ENCODE data around the gene PPP1R15B.

Gene PPP1R15B

DNA sequence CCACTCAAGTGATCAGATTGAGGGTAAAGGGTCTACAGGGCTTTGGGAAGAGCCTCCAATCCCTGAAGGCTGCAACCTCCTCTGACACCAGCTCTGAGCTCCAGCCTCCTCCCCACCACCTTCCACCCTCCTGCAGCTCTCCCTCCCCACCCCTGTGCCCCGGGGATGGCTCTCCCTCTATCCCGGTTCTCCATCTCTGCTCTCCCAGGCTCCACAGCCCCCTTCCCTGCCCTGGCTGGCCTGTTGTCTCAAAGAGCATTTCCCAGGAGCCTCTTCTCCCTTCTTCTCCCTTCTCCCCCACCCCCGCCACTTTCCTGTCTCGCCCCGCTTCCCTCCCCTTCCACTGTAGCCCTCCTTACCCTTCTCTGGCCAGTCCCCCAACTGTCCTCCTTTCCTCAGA, 53.0 kb downstream of the PPP1R15B start:
- in situ Hi-C loops (cut with MboI; ENCODE audit: low pct_unique_long_range_greater_than_20kb, low sequenced_read_pairs): loop anchor here (25.0 kb wide), 1 partner anchor 196 kb away; the partner anchor contains the start of genes ETNK2 and REN
- no peak for DNase-seq

DNA sequence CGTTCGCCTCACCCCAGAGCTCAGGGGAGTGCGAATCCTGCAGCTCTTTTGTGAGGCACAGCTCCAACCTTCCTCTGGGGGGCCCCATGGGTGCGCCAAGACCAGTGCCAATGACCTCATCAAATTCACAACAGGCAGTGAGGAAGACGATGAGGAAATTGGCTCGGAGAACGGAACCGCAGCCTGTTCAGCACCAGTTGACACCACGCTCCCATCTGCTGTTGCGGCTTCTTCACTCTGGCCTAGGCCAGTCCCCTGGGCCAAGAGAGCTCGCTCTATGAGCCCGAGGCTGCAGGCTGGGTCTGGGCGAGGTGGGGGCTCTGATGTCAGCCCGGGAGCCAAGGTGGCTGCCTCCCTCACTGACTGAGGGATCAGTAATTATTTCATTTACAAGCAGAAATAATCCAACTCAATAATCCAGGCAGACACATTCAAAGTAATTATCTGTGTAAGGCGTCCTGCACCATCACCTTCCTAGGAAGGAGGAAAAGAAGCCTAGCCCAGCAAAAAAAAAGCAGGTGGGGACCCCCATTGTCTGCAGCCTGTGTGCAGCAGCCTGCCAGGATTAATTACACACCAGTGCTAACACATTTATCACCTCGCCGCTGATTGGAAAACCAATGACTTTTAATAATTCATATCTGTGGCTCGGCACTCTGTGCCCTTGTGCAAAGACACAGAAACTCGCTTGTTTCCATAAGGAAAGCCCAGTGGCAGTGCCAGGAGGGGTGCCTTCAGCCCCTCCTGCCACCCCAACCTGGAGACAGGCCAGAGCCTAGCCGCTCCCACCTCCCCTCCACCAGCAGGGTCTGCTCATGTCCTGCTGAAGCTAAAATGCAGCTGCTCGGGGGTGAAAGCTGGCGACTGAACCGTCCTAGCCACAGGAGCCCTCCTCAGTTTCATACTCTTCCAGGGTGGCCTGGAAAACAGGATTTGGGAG, 53.8 kb downstream of the PPP1R15B start:
- in situ Hi-C loops (cut with MboI; ENCODE audit: low pct_unique_long_range_greater_than_20kb, low sequenced_read_pairs): loop anchor here (25.0 kb wide), 1 partner anchor 196 kb away; the partner anchor contains the start of genes ETNK2 and REN
- peak; percentile 54 for DNase-seq

DNA sequence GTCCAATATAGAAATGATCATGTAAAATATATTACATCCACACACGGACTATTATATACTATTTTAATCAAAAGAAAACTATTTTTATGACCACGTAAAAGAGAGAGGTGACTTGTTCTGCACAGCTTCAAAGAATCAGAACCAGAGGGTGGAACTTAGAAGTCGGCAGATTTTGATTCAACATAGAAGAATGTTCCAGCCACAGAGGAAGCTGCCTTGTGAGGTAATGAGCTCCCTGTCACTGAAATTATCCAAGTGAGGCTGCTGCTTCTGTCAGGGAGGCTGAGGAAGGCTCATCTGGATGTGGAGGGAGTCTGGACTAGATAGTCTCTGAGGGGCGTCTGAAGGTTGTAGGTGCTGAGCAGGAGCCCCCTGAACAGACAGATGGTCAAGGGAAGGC, 54.6 kb downstream of the PPP1R15B start:
- DNase-seq: no peak
- in situ Hi-C loops (cut with MboI; ENCODE audit: low pct_unique_long_range_greater_than_20kb, low sequenced_read_pairs): loop anchor here (25.0 kb wide), 1 partner anchor 195 kb away; the partner anchor contains the start of genes ETNK2 and REN

DNA sequence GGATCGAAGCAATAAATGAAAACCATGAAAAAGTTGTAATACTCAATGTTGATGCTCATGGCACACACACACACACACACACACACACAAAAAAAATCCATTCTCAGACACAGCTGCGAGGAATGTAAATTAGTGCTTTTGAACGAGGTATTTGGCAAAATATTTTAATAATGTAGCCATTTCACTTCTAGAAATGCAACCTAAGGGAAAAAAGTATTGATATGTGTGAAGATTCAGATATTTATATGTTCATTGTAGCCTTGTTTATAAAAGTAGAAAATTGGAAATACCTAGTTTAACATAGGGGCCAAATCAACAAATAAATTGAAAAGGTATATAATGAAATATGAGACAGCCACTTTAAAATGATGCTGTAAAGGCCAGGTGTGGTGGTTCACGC, 55.7 kb downstream of the PPP1R15B start:
- in situ Hi-C loops (cut with MboI; ENCODE audit: low pct_unique_long_range_greater_than_20kb, low sequenced_read_pairs): loop anchor here (25.0 kb wide), 1 partner anchor 194 kb away; the partner anchor contains the start of genes ETNK2 and REN
- no peak for DNase-seq

DNA sequence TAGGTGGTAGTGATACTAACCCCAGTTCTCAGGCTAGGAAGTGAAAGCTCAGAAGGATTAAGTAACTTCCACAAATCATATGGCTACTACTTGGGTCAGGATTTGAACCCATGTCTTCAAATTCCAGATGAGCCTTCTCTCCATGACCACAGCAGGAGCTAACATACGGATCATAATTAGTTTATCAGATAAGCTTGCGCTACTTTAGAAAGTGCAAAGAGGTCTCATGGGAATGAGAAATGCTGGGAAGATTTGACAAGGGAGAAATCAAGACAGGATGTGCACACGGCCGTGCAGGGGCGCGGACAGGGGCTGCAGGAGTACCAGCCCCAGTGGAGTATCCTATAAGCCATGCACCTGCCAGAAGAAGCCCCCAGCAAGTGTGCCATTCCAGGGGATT, 57.0 kb downstream of the PPP1R15B start:
- no peak for DNase-seq
- in situ Hi-C loops (cut with MboI; ENCODE audit: low pct_unique_long_range_greater_than_20kb, low sequenced_read_pairs): loop anchor here (25.0 kb wide), 1 partner anchor 192 kb away; the partner anchor contains the start of genes ETNK2 and REN

Measured in KBM-7 (cell line).